Measurements from ENCODE around the gene OR13A1.
"Not testable (repeated sequence)": the region's sequence is repeated elsewhere in the genome, so short reads cannot be mapped to it uniquely, and the experiment has no call there.

DNA sequence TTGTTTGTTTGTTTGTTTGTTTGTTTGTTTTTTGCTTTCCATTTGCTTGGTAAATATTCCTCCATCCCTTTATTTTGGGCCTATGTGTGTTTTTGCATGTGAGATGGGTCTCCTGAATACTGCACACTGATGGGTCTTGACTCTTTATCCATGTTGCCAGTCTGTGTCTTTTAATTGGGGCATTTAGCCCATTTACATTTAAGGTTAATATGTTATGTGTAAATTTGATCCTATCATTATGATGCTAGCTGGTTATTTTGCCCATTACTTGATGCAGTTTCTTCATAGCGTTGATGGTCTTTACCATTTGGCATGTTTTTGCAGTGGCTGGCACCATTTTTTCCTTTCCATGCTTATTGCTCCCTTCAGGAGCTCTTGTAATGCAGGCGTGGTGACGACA lies 16.4 kb upstream of the OR13A1 start:
- not testable (repeated sequence) for TF ChIP-seq REST (IDR thresholded peaks at IDR 0.05; ENCODE audit: low read depth, low read length); CTCF (IDR thresholded peaks at IDR 0.05); FOXM1 (IDR thresholded peaks at IDR 0.05; ENCODE audit: low read depth); MAX (IDR thresholded peaks at IDR 0.05; ENCODE audit: low read depth); POLR2AphosphoS5 (IDR thresholded peaks at IDR 0.05; ENCODE audit: low read depth, low read length); SIN3A (IDR thresholded peaks at IDR 0.05; ENCODE audit: borderline replicate concordance, low read depth, low read length)

Data from SK-N-SH (cell line).